AG04450 (cell line): Measurements from ENCODE around the gene SLC7A14. TPM values are rescaled to one million over a fixed set of nuclear protein-coding genes. Genes with fewer than 3 reads are reported as not detected.

Experiments used
- CTCF ChIA-PET: fragments of 300-600, 350-600 bp; formaldehyde crosslinking; extraction: SDS; loops from one replicate; lab custom pipeline; 2022; ENCODE audit warnings: antibody characterized with exemption, inconsistent platforms; lab: Charles Lee
- POLR2A ChIA-PET: fragments of 350-600 bp; formaldehyde crosslinking; extraction: SDS; loops from one replicate; lab custom pipeline; 2021; ENCODE audit warnings: antibody characterized with exemption, inconsistent platforms; lab: Yijun Ruan, JAX
- DNase-seq: peaks from one replicate; pipeline ENCODE4 v3.0.0-alpha.2; 2011; ENCODE audit warnings: low read depth, low spot score
- H3K27ac ChIP-seq: one replicate; pipeline ENCODE4 v1.5.1; 2012; ENCODE audit warnings: low read depth, low read length, control low read depth
- H3K27me3 ChIP-seq: one replicate; pipeline ENCODE4 v1.6.0; 2012; ENCODE audit warnings: low read length; ENCODE audit not compliant: control insufficient read depth, insufficient read depth
- H3K4me3 ChIP-seq: 2 replicates; pipeline ENCODE4 v1.5.1; 2011; ENCODE audit warnings: mild to moderate bottlenecking, low read depth, low read length, control low read depth
- H3K9me3 ChIP-seq: 2 replicates; pipeline ENCODE4 v1.5.1; 2012; ENCODE audit warnings: low read length; ENCODE audit not compliant: control insufficient read depth, insufficient read depth
- CTCF ChIP-seq: IDR thresholded peaks from 2 replicates; pipeline ENCODE4 v1.5.1; 2011; ENCODE audit warnings: low read depth, low read length, control low read depth, inconsistent platforms
- polyA plus RNA-seq: library from polyadenylated mRNA; depleted of rRNA; stranded (reverse); fragments of >200 nt; gene quantifications from 2 replicates; pipeline ENCODE4 v1.2.3, GENCODE V29; 2011

The SLC7A14 gene
- polyA plus RNA-seq, 1 experiment = 2.3 TPM

- no peaks in the 10 kb centered on the region for H3K9me3 ChIP-seq
- CTCF ChIA-PET = interaction anchor here (1.1 to 1.7 kb wide), 2 partner anchors 8 to 77 kb away, joined by 3 to 5 read pairs; no protein-coding TSS in a partner anchor
- H3K27me3 ChIP-seq = no peaks in the 10 kb centered on the region
- H3K27ac ChIP-seq = no peak overlapping the region
- H3K4me3 ChIP-seq = no peak overlapping the region
- no peak for DNase-seq
- POLR2A ChIA-PET = no interaction called here
- no peak for TF ChIP-seq CTCF
Measured at GRCh38 chr3:170490828-170491560, 94.9 kb downstream of the SLC7A14 start.

- Histone ChIP-seq H3K27ac (no peak overlapping the region), H3K4me3 (no peak overlapping the region), H3K27me3 (peaks cover 3% of the 10 kb centered on the region), H3K9me3 (no peaks in the 10 kb centered on the region)
- DNase-seq = peak; percentile 51
- POLR2A ChIA-PET = no interaction called here
- CTCF ChIA-PET = interaction anchor here (1.4 kb wide), 1 partner anchor 323 kb away, joined by 5 read pairs; no protein-coding TSS in a partner anchor
- TF ChIP-seq CTCF = peak; percentile 31; the same call in 1 of the 2 replicates
Measured at GRCh38 chr3:170488802-170489201, 97.1 kb downstream of the SLC7A14 start.

DNA sequence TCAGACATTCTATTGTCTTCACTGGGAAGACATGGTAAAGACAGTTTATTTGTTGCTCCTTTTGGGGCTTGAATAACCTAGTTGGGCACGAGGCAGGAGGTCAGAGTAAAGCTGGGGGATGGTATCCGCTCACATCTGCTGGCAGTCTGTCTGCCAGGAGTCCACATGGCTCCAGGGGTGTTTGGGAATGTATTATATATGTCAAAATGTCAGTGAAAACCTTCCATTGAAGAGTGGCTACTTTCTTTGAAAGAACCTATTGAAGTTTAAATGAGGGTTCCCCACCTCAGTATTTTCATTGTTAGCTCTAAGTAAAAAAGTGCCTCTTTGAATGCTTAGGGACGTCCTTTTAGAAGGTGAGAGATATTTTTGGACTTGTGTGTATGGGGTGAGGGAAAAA lies 98.8 kb downstream of the SLC7A14 start:
- ChIA-PET CTCF (interaction anchor here (1.2 kb wide), 1 partner anchor 12 kb away, joined by 3 read pairs; no protein-coding TSS in a partner anchor), POLR2A (no interaction called here)
- H3K4me3 ChIP-seq = no peak overlapping the region
- H3K27ac ChIP-seq = no peak overlapping the region
- TF ChIP-seq CTCF = no peak
- H3K9me3 ChIP-seq = no peaks in the 10 kb centered on the region
- no peak for DNase-seq
- peaks cover 3% of the 10 kb centered on the region for H3K27me3 ChIP-seq

DNA sequence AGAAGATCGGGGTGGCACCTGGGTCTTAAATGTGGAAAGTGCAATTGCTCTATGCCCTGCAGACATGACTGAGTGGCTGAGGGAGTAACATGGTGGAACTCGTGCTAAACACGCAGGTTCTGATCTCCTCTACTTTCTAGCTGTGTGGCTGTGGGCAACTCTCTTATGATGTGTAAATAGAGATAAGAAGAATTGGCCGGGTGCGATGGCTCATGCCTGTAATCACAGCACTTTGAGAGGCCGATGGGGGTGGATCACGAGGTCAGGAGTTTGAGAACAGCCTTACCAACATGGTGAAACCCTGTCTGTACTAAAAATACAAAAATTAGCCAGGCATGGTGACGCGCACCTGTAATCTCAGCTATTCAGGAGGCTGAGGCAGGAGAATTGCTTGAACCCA lies 99.5 kb downstream of the SLC7A14 start:
- DNase-seq = no peak
- ChIA-PET CTCF (interaction anchor here (1.0 to 1.2 kb wide), 2 partner anchors 13 to 31 kb away, joined by 3 to 4 read pairs; no protein-coding TSS in a partner anchor), POLR2A (no interaction called here)
- H3K27ac ChIP-seq = no peak overlapping the region
- H3K4me3 ChIP-seq = no peak overlapping the region
- H3K27me3 ChIP-seq = peaks cover 3% of the 10 kb centered on the region
- H3K9me3 ChIP-seq = no peaks in the 10 kb centered on the region
- TF ChIP-seq CTCF = no peak

- Histone ChIP-seq H3K4me3 (no peak overlapping the region), H3K27me3 (peaks cover 3% of the 10 kb centered on the region), H3K27ac (no peak overlapping the region), H3K9me3 (no peaks in the 10 kb centered on the region)
- ChIA-PET CTCF (interaction anchor here (1.0 kb wide), 1 partner anchor 32 kb away, joined by 4 read pairs; no protein-coding TSS in a partner anchor), POLR2A (no interaction called here)
- no peak for DNase-seq
- no peak for TF ChIP-seq CTCF
Measured at GRCh38 chr3:170485696-170486095, 100.2 kb downstream of the SLC7A14 start.
